HG03558 (cell line): ENCODE results near the gene COA1.
"Not testable (repeated sequence)": the region's sequence is repeated elsewhere in the genome, so short reads cannot be mapped to it uniquely, and the experiment has no call there.

ENCODE experiments used
- ATAC-seq: cut with Tn5 transposase; IDR thresholded peaks from one replicate; pipeline ENCODE4 v1.9.1; 2021; ENCODE audit warnings: moderate number of reproducible peaks; ENCODE audit not compliant: unreplicated experiment; ENCODE audit errors: extremely low read depth

Gene COA1

GRCh38 chr7:43612599-43613589 is 116.4 kb downstream of the COA1 start:
- no peak for ATAC-seq

GRCh38 chr7:43612128-43612527 is 117.2 kb downstream of the COA1 start:
- ATAC-seq = no peak

- no peak for ATAC-seq
Measured at GRCh38 chr7:43609097-43609496, 120.2 kb downstream of the COA1 start.

- no peak for ATAC-seq
Measured at GRCh38 chr7:43604251-43604650, 125.1 kb downstream of the COA1 start.

GRCh38 chr7:43602256-43602655 is 127.1 kb downstream of the COA1 start:
- ATAC-seq = no peak

DNA sequence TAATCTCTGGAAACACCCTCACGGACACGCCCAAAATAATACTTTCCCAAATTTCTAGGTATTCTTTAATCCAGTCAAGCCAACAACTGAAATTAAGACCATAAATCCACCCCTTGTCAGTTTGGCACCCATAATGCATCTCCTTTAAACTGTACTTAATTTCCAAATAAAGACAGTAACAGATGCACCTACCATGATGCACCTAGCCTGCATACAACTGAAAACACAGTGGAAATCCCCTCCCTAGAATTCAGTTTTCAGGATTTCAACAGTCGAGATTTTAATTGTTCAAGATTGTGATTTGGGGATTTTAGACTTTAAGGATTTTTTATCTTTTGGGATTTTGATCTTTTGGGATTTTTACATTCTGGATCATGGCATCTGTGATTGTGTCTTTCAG is 129.3 kb downstream of the COA1 start:
- no peak for ATAC-seq

DNA sequence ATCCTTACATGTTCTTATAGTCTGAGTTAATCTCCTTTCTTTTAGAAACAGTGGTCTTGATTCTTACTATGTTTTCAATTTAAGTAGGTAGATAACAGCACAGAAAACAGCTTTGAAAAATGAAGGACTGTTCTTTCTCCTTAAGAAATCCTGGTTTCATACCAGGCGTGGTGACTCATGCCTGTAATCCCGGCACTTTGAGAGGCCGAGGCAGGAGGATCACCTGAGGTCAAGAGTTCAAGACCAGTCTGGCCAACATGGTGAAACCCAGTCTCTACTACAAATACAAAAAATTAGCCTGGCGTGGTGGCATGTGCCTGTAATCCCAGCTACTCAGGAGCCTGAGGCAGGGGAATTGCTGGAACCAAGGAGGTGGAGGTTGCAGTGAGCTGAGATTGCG is 132.9 kb downstream of the COA1 start:
- ATAC-seq = not testable (repeated sequence)

- no peak for ATAC-seq
Measured at GRCh38 chr7:43594020-43594419, 135.3 kb downstream of the COA1 start.

- ATAC-seq = no peak
Measured at GRCh38 chr7:43593010-43593409, 136.3 kb downstream of the COA1 start.

GRCh38 chr7:43592326-43592725 is 137.0 kb downstream of the COA1 start:
- no peak for ATAC-seq

- ATAC-seq = no peak
Measured at GRCh38 chr7:43591558-43592180, 137.7 kb downstream of the COA1 start.

GRCh38 chr7:43590862-43591557 is 138.3 kb downstream of the COA1 start:
- ATAC-seq = peak; percentile 77

DNA sequence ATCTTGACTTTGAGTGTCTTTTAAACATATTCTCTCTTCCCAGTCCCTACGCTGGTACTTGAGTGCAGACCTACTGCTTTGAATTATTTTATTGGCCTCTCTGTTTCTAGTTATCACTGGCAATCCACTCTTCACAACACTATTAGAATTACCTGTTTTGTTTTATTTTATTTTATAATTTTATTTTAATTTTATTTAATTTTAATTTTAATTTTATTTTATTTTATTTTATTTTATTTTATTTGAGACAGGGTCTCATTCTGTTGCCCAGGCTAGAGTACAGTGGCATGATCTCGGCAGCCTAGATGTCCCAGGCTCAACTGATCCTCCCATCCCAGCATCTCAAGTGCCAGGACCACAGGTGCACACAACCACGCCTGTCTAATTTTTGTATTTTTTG is 139.6 kb downstream of the COA1 start:
- ATAC-seq = no peak
